Upper lobe of left lung (tissue), 4 donors: ENCODE results near the gene EIPR1.

ENCODE experiments used
- EP300 ChIP-seq, 4 donors: sonication (generic); formaldehyde crosslinking; IDR thresholded peaks; one replicate each; pipeline ENCODE4 v1.5.1; 2017; ENCODE audit warnings: antibody characterized with exemption in 4 of 4, control low read depth in 2 of 4
- POLR2AphosphoS5 ChIP-seq, 2 donors: sonication (generic); formaldehyde crosslinking; IDR thresholded peaks; one replicate each; pipeline ENCODE4 v1.5.1; 2017; ENCODE audit warnings: antibody characterized with exemption in 2 of 2
- TF ChIP-seq, protein P1 (sequence below), 6 experiments: fragments of 450-650 bp in 4 of 6; fragments of 200-600 bp in 2 of 6; sonication (generic) in 2 of 6; IDR thresholded peaks; one replicate each; pipeline ENCODE4 v1.5.1; 2016 to 2019; ENCODE audit warnings: antibody characterized with exemption in 6 of 6

GRCh38 chr2:3196716-3197115, 180.9 kb downstream of the EIPR1 start:
- TF ChIP-seq, protein P1, sequence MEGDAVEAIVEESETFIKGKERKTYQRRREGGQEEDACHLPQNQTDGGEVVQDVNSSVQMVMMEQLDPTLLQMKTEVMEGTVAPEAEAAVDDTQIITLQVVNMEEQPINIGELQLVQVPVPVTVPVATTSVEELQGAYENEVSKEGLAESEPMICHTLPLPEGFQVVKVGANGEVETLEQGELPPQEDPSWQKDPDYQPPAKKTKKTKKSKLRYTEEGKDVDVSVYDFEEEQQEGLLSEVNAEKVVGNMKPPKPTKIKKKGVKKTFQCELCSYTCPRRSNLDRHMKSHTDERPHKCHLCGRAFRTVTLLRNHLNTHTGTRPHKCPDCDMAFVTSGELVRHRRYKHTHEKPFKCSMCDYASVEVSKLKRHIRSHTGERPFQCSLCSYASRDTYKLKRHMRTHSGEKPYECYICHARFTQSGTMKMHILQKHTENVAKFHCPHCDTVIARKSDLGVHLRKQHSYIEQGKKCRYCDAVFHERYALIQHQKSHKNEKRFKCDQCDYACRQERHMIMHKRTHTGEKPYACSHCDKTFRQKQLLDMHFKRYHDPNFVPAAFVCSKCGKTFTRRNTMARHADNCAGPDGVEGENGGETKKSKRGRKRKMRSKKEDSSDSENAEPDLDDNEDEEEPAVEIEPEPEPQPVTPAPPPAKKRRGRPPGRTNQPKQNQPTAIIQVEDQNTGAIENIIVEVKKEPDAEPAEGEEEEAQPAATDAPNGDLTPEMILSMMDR (IDR thresholded peaks at IDR 0.05), result no peak
- TF ChIP-seq EP300 (IDR thresholded peaks at IDR 0.05) (no peak), POLR2AphosphoS5 (IDR thresholded peaks at IDR 0.05) (no peak)
